GM18508 (cell line): ENCODE results near the gene ITLN1.

Experiments used
- ATAC-seq: cut with Tn5 transposase; IDR thresholded peaks from one replicate; pipeline ENCODE4 v1.9.1; 2021; ENCODE audit warnings: moderate number of reproducible peaks; ENCODE audit not compliant: insufficient read depth, unreplicated experiment

Gene ITLN1

GRCh38 chr1:160827418-160827817 lies 57.6 kb downstream of the ITLN1 start:
- ATAC-seq = no peak

GRCh38 chr1:160826546-160826945 lies 58.4 kb downstream of the ITLN1 start:
- no peak for ATAC-seq
